ENCODE results near the gene PCBP3.
"Not testable (repeated sequence)": the region's sequence is repeated elsewhere in the genome, so short reads cannot be mapped to it uniquely, and the experiment has no call there.

The PCBP3 gene

GRCh38 chr21:45847870-45848269 is 204.3 kb downstream of the PCBP3 start:
- DNase-seq (ENCODE audit: low read depth in 2 of 2), result no peak
- no peak for TF ChIP-seq CTCF (IDR thresholded peaks at IDR 0.05; ENCODE audit: low read depth, low read length)
- no peak overlapping the region for H3K4me3 ChIP-seq (replicated peaks in 1 of 2; ENCODE audit: low read depth in 2 of 2, low read length in 2 of 2)

DNA sequence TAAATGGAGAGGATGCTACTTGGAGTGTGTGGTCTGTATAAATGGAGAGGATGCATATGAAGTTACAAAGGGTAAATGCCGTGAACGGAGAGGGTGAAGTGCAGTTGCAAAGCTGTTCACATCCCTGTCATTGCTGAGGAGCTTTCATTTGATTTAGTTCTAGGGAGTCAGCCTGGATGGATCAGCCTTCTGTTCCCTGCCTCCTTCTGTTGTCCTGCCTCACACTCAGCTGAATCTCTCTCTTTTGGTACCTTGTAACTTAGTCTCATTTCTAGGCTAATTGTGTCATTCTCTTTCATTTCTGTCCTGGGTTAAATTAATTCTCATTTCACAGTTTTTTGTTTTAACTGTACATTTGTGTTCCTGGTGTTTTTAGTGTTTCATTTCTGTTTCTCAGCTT is 204.8 kb downstream of the PCBP3 start:
- DNase-seq (ENCODE audit: low read depth in 2 of 2), result no peak
- H3K4me3 ChIP-seq (replicated peaks in 1 of 2; ENCODE audit: low read depth in 2 of 2, low read length in 2 of 2), result no peak overlapping the region
- TF ChIP-seq CTCF (IDR thresholded peaks at IDR 0.05; ENCODE audit: low read depth, low read length), result no peak

DNA sequence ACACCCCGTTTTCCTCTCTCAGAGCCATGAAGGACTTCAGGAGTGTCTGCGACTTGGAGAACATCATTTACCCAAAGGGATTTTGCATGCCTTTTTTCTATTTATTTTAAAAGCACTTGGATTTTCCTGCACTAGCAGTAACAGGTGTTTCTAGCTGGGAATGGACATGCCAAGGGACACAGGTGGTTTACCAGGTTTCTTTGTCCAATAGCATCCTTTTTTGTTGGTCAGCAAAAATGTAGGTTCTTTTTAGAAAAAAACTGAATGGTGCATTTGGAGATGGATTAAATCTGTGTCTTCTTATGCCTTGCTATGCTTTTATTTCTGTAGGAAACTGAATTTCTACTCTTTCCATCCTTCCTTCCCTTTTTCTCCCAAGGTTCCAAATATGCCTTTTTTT is 205.3 kb downstream of the PCBP3 start:
- no peak overlapping the region for H3K4me3 ChIP-seq (replicated peaks in 1 of 2; ENCODE audit: low read depth in 2 of 2, low read length in 2 of 2)
- DNase-seq (ENCODE audit: low read depth in 2 of 2), result no peak
- TF ChIP-seq CTCF (IDR thresholded peaks at IDR 0.05; ENCODE audit: low read depth, low read length), result no peak

GRCh38 chr21:45849651-45850050 is 206.1 kb downstream of the PCBP3 start:
- no peak overlapping the region for H3K4me3 ChIP-seq (replicated peaks in 1 of 2; ENCODE audit: low read depth in 2 of 2, low read length in 2 of 2)
- DNase-seq (ENCODE audit: low read depth in 2 of 2), result no peak
- TF ChIP-seq CTCF (IDR thresholded peaks at IDR 0.05; ENCODE audit: low read depth, low read length), result no peak

DNA sequence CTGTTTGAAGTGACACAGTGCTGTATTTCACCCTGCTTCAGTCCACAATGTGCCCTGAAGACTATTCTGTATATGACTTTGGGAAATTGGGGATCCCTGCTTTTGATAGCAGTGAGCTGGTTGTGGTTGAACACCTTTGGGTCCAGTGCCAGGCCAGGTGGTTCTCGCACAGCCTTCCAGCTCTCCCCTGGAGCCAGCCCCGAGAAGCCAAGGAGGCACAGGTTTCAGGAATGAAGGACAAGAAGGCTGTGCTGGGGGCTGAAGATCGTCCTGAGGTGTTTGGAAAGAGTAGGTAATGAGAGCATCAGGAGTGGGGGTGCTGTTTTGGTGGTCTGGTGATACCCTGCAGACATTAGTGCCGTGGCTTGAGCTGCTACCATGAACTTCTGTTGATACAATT is 206.7 kb downstream of the PCBP3 start:
- DNase-seq (ENCODE audit: low read depth in 2 of 2), result no peak

DNA sequence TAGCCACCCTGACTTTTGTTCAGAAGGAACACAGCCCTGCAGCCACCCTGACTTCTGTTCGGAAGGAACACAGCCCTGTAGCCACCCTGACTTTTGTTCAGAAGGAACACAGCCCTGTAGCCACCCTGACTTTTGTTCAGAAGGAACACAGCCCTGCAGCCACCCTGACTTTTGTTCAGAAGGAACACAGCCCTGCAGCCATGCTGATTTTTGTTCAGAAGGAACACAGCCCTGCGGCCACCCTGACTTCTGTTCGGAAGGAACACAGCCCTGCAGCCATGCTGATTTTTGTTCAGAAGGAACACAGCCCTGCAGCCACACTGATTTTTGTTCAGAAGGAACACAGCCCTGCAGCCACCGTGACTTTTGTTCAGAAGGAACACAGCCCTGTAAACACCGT is 208.9 kb downstream of the PCBP3 start:
- not testable (repeated sequence) for DNase-seq (ENCODE audit: low read depth in 2 of 2); H3K4me3 ChIP-seq (replicated peaks in 1 of 2; ENCODE audit: low read depth in 2 of 2, low read length in 2 of 2)

More for the DNA sequence above, 206.7 kb downstream of the PCBP3 start:
- no peak for TF ChIP-seq CTCF (IDR thresholded peaks at IDR 0.05; ENCODE audit: low read depth, low read length)
- H3K4me3 ChIP-seq (replicated peaks in 1 of 2; ENCODE audit: low read depth in 2 of 2, low read length in 2 of 2), result no peak overlapping the region

DNA sequence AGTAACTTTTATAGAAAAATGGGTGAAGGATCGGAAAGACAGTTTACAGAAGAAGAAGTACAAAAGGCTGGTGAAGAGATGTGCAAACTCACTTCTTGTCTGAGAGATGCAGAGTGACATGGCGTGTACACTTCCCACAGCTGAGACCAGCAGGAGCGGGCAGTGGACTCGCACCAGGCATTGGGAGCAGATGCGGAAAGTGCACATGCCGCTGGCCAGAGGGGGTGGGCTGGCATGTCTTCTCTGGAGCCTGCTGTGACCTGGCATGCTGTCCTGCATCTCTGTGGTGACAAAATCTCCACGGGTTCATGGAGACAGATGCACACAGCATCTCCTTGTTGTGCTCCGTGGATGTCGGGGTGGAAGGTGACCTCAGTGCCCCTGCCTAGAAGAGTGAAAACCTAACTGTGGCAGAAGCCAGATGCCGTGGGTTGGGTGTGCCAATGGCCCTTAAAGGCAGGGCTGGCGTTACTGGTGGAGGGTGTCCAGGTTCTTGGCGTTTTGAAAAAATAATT is 209.4 kb downstream of the PCBP3 start:
- no peak for DNase-seq (ENCODE audit: low read depth in 2 of 2)
- no peak for TF ChIP-seq CTCF (IDR thresholded peaks at IDR 0.05; ENCODE audit: low read depth, low read length)
- no peak overlapping the region for H3K4me3 ChIP-seq (replicated peaks in 1 of 2; ENCODE audit: low read depth in 2 of 2, low read length in 2 of 2)

Data from cardiac fibroblast (primary cell).